GM23248 (cell line): ENCODE measurements around the gene CASK.

Source experiments
- EZH2 ChIP-seq: fragments of 200-600 bp; sonication (generic); IDR thresholded peaks from 2 replicates; pipeline ENCODE4 v1.6.1; 2018; ENCODE audit warnings: antibody characterized with exemption, mild to moderate bottlenecking; ENCODE audit not compliant: insufficient read depth, poor library complexity, severe bottlenecking
- EZH2phosphoT487 ChIP-seq: fragments of 200-600 bp; sonication (generic); IDR thresholded peaks from 2 replicates; pipeline ENCODE4 v1.6.1; 2018; ENCODE audit warnings: antibody characterized with exemption, moderate library complexity, mild to moderate bottlenecking, low read depth; ENCODE audit not compliant: insufficient read depth

- TF ChIP-seq EZH2phosphoT487 (no peak), EZH2 (no peak)
Observed at GRCh38 chrX:41889317-41890025, 33.9 kb downstream of the CASK start.
